ENCODE measurements around the gene C1orf115.

DNA sequence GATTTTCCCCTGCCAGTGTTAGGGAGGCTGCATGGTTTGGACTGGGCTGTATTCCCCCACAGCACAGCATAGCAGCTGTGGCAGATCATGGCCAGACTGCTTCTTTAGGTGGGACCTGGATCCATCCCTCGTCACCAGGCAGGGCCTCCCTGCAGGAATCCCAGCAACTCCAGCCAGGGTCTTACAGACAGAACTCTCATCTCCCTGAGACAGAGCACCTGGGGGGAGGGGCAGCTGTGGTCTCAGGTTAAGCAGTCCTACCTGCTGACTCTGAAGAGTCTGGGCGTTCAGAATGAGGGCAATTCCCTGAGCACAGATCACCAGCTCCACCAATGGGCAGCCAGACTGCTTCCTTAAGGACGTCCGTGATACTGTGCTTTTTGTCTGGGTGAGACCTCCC lies 47.9 kb upstream of the C1orf115 start:
- TF ChIP-seq, protein P1, sequence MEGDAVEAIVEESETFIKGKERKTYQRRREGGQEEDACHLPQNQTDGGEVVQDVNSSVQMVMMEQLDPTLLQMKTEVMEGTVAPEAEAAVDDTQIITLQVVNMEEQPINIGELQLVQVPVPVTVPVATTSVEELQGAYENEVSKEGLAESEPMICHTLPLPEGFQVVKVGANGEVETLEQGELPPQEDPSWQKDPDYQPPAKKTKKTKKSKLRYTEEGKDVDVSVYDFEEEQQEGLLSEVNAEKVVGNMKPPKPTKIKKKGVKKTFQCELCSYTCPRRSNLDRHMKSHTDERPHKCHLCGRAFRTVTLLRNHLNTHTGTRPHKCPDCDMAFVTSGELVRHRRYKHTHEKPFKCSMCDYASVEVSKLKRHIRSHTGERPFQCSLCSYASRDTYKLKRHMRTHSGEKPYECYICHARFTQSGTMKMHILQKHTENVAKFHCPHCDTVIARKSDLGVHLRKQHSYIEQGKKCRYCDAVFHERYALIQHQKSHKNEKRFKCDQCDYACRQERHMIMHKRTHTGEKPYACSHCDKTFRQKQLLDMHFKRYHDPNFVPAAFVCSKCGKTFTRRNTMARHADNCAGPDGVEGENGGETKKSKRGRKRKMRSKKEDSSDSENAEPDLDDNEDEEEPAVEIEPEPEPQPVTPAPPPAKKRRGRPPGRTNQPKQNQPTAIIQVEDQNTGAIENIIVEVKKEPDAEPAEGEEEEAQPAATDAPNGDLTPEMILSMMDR (conservative IDR thresholded peaks at IDR 0.05): no peak
- no peak for TF ChIP-seq ZFX (IDR thresholded peaks at IDR 0.05)

All from C4-2B (cell line).